NT2/D1 (cell line): ENCODE results near the gene KIFC1.

Experiments
- SUZ12 ChIP-seq: IDR thresholded peaks from 2 replicates; pipeline ENCODE4 v1.6.1; 2011; ENCODE audit not compliant: insufficient read length, insufficient read depth; ENCODE audit errors: extremely low read depth
- YY1 ChIP-seq: IDR thresholded peaks from 2 replicates; pipeline ENCODE4 v1.6.1; 2011; ENCODE audit not compliant: insufficient read length, insufficient read depth
- ZNF274 ChIP-seq: IDR thresholded peaks from 2 replicates; pipeline ENCODE4 v1.6.1; 2011; ENCODE audit warnings: mild to moderate bottlenecking, low read depth, low read length

DNA sequence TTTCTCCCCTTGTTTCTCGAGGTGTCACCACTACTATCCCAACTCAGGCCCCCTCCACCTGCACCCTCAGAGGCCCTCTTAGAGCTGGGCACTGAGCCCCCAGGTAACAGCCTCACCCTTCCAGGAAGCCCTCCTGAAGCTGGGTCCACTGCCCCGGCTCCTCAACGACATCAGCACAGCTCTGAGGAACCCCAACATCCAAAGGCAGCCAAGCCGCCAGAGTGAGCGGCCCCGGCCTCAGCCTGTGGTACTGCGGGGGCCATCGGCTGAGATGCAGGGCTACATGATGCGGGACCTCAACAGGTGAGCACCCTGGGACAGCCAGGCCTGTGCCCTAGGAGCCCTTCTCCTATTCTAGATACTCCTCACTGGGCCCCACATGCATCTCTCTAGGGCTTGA is 49.8 kb downstream of the KIFC1 start:
- no peak for TF ChIP-seq YY1
- no peak for TF ChIP-seq ZNF274
- no peak for TF ChIP-seq SUZ12
